NCI-H187 treated with DMSO at 0.1 percent for 48 hours (cell line): ENCODE results near the gene DYNLT4.
"Not testable (repeated sequence)": the region's sequence is repeated elsewhere in the genome, so short reads cannot be mapped to it uniquely, and the experiment has no call there.

Experiments used
- DNase-seq: peaks from one replicate; lab custom pipeline; 2025; lab: John Stamatoyannopoulos, UW

DYNLT4 gene

GRCh38 chr1:44788120-44788860 is 18.9 kb downstream of the DYNLT4 start, which contains the start of gene BEST4:
Gene BEST4 (minus strand): TSS chr1:44788170. CDS start chr1:44787705, 465 bp downstream.
- DNase-seq, result no peak

GRCh38 chr1:44787506-44787905 is 19.6 kb downstream of the DYNLT4 start:
- no peak for DNase-seq

- DNase-seq, result no peak
These were observed 20.2 kb downstream of the DYNLT4 start for GRCh38 chr1:44786841-44787426.

- no peak for DNase-seq
These were observed 20.9 kb downstream of the DYNLT4 start for GRCh38 chr1:44786138-44786840.

- no peak for DNase-seq
These were observed 21.5 kb downstream of the DYNLT4 start for GRCh38 chr1:44785501-44786137.

GRCh38 chr1:44785029-44785380 is 22.1 kb downstream of the DYNLT4 start:
- no peak for DNase-seq

- DNase-seq, result no peak
These were observed 22.8 kb downstream of the DYNLT4 start for GRCh38 chr1:44784094-44785028.

- DNase-seq, result no peak
These were observed 23.5 kb downstream of the DYNLT4 start for GRCh38 chr1:44783697-44784093.

- no peak for DNase-seq
These were observed 26.5 kb downstream of the DYNLT4 start for GRCh38 chr1:44780583-44781121.

GRCh38 chr1:44778705-44779576 is 28.2 kb downstream of the DYNLT4 start:
- no peak for DNase-seq

- no peak for DNase-seq
These were observed 29.0 kb downstream of the DYNLT4 start for GRCh38 chr1:44777969-44778635.

GRCh38 chr1:44777547-44777946 is 29.6 kb downstream of the DYNLT4 start:
- no peak for DNase-seq

GRCh38 chr1:44776730-44777068 is 30.5 kb downstream of the DYNLT4 start:
- no peak for DNase-seq

- DNase-seq, result no peak
These were observed 31.0 kb downstream of the DYNLT4 start for GRCh38 chr1:44775930-44776729.

- DNase-seq, result peak; percentile 69
These were observed 31.8 kb downstream of the DYNLT4 start, which contains the start of gene RPS8 for GRCh38 chr1:44775078-44775929. Gene RPS8 (plus strand): TSS chr1:44775540. CDS start chr1:44775597, 57 bp downstream.

- DNase-seq, result not testable (repeated sequence)
These were observed 40.7 kb downstream of the DYNLT4 start for GRCh38 chr1:44766421-44766820.

GRCh38 chr1:44760876-44761275 is 46.3 kb downstream of the DYNLT4 start:
- no peak for DNase-seq

GRCh38 chr1:44759077-44759476 is 48.1 kb downstream of the DYNLT4 start:
- DNase-seq, result no peak
